ENCODE measurements around the gene KCNMA1. TPM values are rescaled to one million over a fixed set of nuclear protein-coding genes. Genes with fewer than 3 reads are reported as not detected.
A peak's percentile ranks its signal among the peaks of the same experiment; 100 is the strongest.
"Not testable (repeated sequence)": the region's sequence is repeated elsewhere in the genome, so short reads cannot be mapped to it uniquely, and the experiment has no call there.

Gene KCNMA1
- total and polyA plus RNA-seq, 8 donors = 2.8 to 21.1 (median 4.3) TPM

DNA sequence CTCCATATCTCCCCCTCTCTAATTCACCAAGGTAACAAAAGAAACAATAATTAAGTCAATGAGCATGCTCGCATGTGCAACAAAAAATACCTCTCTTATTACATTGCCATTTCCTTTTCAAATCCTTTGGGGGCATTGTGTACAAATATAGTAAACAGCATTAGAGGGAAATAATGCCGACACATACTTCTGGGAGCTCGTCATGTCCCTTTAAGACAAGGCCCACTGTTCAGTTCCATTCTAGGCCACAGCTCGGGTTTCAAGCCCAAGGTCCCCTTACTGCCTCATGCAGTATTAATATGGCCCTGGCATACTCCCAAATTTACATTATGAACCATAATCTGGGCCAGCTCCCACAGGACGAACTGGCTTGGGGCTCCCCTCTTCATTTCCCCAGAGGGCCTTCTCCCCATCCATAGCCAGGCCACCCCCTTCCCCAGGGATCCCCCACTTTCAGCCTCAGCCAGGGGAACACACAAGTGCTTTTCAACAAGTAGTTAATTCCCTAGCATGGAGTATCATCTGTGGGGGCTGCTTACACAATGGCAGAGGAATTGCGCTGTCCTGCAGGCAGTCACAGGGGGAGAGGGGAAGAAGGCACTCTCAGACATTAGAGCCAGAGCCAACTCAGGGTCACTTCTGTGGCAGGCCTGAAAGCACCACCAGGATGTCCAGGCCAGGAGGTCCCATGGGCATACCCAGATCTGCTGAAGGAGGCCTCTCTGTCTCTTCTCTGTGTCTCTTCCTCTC is 110.6 kb downstream of the KCNMA1 start:
- Histone ChIP-seq H3K4me3 (no peak overlapping the region), H3K4me1 (peaks cover 0 to 9% of the 10 kb centered on the region in 2 donors), H3K27me3 (peaks cover 0 to 19% of the 10 kb centered on the region in 2 donors), H3K36me3 (no peaks in the 10 kb centered on the region), H3K9me3 (no peaks in the 10 kb centered on the region), H3K27ac (no peak overlapping the region)
- intact Hi-C loops (cut with DNase I) = no loop called here
- peak in 2 of 4 donors; percentile 5 to 18 for DNase-seq
- TF ChIP-seq, protein P1, sequence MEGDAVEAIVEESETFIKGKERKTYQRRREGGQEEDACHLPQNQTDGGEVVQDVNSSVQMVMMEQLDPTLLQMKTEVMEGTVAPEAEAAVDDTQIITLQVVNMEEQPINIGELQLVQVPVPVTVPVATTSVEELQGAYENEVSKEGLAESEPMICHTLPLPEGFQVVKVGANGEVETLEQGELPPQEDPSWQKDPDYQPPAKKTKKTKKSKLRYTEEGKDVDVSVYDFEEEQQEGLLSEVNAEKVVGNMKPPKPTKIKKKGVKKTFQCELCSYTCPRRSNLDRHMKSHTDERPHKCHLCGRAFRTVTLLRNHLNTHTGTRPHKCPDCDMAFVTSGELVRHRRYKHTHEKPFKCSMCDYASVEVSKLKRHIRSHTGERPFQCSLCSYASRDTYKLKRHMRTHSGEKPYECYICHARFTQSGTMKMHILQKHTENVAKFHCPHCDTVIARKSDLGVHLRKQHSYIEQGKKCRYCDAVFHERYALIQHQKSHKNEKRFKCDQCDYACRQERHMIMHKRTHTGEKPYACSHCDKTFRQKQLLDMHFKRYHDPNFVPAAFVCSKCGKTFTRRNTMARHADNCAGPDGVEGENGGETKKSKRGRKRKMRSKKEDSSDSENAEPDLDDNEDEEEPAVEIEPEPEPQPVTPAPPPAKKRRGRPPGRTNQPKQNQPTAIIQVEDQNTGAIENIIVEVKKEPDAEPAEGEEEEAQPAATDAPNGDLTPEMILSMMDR (IDR thresholded peaks at IDR 0.05) = no peak
- no peak for ATAC-seq

DNA sequence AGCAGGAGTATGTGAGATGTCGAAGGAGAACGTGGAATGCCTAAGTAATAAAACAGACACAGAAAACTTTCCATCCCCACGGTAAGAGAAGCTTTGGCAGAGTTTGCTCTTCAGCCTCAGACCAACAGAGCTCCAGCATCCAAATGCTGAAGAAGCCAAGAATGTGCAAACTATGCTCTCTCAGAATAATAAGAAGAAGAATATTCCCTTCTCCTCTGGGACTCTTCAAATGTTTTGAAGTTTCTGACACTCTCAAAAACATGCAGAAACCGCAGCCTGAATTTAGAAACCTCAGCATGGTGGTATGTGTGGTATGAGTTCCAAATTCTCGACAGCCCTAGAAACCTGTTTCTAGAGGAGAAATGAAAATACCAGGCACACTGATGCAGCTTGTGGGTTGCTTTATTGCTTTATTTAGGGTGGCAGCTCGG is 113.3 kb downstream of the KCNMA1 start:
- TF ChIP-seq, protein P1 (IDR thresholded peaks at IDR 0.05) = no peak
- Histone ChIP-seq H3K4me1 (no peaks in the 10 kb centered on the region), H3K9me3 (no peaks in the 10 kb centered on the region), H3K27me3 (no peaks in the 10 kb centered on the region), H3K27ac (no peak overlapping the region), H3K4me3 (no peak overlapping the region), H3K36me3 (no peaks in the 10 kb centered on the region)
- DNase-seq (no peak), ATAC-seq (no peak)
- intact Hi-C loops (cut with DNase I) = no loop called here

DNA sequence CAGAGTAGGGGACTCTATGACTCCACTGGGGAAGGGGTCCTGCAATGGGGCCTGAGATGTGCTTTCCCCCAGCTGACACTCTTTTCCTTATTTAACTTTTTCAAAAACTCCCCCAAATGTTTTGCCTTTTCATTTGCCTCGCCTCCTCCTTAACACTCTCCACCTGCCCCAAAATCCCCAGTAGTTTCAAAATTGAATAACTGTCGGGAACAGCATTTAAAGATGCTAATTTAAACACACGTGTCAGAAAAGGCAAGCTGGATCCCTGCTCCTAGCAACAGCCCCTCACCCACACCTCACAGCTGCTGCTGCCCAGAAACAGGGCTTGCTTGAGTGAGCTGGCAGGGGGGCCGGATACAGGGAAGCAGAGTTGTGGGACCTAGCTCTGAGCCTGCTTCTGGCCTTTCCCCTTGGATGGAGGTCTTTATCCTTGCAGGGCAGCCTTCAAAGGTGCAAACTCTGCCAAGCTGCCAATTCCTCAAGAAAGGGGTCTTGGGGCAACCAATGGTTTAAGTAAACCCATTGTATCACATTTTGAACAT is 115.3 kb downstream of the KCNMA1 start:
- Histone ChIP-seq H3K27me3 (no peaks in the 10 kb centered on the region), H3K4me3 (no peak overlapping the region), H3K9me3 (no peaks in the 10 kb centered on the region), H3K36me3 (no peaks in the 10 kb centered on the region), H3K4me1 (no peaks in the 10 kb centered on the region), H3K27ac (no peak overlapping the region)
- intact Hi-C loops (cut with DNase I) = no loop called here
- DNase-seq = no peak
- no peak for ATAC-seq
- TF ChIP-seq, protein P1 (IDR thresholded peaks at IDR 0.05) = no peak

DNA sequence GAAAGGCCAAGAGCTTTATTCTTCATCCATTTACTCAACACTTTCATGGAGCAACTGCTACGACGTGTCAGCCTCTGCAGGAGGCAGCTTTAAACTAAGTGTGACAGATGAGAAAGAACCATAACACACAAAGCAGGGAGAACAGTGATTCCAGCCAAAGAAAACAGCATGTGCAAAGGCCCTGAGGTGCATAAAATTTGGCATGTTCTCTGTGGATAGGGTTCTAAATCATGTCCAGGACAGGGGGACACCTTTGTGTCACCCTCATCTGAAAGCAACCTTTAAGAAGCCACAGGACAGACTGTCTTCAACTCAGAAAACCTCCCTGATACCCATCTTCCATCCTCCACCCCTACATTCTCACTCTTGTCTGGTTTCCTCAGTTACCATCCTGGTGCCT is 116.6 kb downstream of the KCNMA1 start:
- no peaks in the 10 kb centered on the region for H3K4me1 ChIP-seq
- H3K4me3 ChIP-seq = no peak overlapping the region
- H3K27me3 ChIP-seq = no peaks in the 10 kb centered on the region
- TF ChIP-seq, protein P1 (IDR thresholded peaks at IDR 0.05) = no peak
- intact Hi-C loops (cut with DNase I) = no loop called here
- no peak overlapping the region for H3K27ac ChIP-seq
- no peaks in the 10 kb centered on the region for H3K9me3 ChIP-seq
- ATAC-seq = no peak
- no peaks in the 10 kb centered on the region for H3K36me3 ChIP-seq
- no peak for DNase-seq

DNA sequence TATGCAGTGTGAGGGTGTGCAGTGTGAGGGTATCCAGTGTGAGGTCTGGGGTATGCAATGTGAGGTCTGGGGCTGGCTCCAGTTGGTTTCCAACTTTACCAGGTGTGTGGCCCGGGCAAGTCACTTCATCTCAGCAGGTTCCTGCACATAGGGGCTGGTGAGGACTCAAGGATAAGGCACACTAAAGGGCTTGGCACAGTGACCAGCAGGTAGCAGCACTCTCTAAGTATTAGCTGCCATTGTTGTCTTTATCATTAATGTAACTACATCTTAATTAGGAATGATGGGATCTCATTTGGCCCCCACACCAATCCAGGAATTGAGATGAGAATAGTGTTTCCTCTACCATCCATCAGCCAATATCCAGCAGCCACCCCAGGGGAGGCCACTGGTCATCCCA is 117.3 kb downstream of the KCNMA1 start:
- no peaks in the 10 kb centered on the region for H3K4me1 ChIP-seq
- no peak overlapping the region for H3K4me3 ChIP-seq
- TF ChIP-seq, protein P1 (IDR thresholded peaks at IDR 0.05) = no peak
- no peaks in the 10 kb centered on the region for H3K9me3 ChIP-seq
- no peak overlapping the region for H3K27ac ChIP-seq
- no peaks in the 10 kb centered on the region for H3K27me3 ChIP-seq
- ATAC-seq (no peak), DNase-seq (no peak)
- intact Hi-C loops (cut with DNase I) = no loop called here
- no peaks in the 10 kb centered on the region for H3K36me3 ChIP-seq

DNA sequence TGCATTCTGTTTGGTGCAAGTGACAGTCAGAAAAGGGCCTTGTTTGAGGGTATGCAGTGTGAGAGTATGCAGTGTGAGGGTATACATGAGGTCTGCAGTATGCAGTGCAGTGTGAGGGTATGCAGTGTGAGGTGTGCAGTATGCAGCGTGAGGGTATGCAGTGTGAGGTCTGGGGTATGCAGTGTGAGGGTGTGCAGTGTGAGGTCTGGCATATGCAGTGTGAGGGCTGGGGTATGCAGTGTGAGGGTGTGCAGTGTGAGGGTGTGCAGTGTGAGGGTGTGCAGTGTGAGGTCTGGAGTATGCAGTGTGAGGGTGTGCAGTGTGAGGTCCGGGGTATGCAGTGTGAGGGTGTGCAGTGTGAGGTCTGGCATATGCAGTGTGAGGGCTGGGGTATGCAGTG is 117.8 kb downstream of the KCNMA1 start:
- ATAC-seq; H3K4me3 ChIP-seq; H3K27me3 ChIP-seq; H3K4me1 ChIP-seq; H3K27ac ChIP-seq; DNase-seq; H3K9me3 ChIP-seq; intact Hi-C loops (cut with DNase I); H3K36me3 ChIP-seq: not testable (repeated sequence)

All from left lung (tissue), 10 donors.